GM12872 (cell line): Measurements from ENCODE around the gene POC1B.

Experiments used
- TF ChIP-seq, protein P1 (sequence below): IDR thresholded peaks from 3 replicates; pipeline ENCODE4 v1.5.1; 2011; ENCODE audit warnings: low read depth, mild to moderate bottlenecking, low read length, moderate library complexity; ENCODE audit not compliant: insufficient read depth

POC1B gene

DNA sequence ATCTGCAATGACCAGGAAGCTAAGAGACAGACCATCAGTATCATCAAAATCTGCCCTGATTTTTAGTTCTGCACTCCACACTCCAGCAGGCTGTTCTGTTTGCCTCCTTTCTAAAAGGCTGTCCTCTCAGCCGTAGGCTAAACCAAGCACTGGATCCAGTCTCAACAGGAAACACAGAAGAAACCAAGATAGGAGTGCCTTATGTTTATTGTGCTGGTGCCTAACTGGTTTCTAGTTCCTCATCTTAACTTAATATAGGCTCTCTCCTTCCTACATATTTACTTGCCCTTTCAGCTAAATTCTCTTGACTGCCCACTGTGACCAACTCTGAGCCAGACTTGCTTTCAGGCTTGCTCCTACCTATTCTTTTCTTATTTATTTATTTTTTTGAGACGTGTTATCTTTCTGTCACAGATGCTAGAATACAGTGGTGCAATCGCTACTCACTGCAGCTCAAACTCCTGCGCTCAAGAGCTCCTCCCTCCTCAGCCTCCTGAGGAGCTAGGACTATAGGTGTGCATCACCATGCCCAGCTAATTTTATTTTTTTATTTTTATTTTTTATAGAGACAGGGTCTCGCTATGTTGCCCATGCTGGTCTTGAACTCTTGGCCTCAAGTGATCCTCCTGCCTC, 32.1 kb downstream of the POC1B start:
- TF ChIP-seq, protein P1, sequence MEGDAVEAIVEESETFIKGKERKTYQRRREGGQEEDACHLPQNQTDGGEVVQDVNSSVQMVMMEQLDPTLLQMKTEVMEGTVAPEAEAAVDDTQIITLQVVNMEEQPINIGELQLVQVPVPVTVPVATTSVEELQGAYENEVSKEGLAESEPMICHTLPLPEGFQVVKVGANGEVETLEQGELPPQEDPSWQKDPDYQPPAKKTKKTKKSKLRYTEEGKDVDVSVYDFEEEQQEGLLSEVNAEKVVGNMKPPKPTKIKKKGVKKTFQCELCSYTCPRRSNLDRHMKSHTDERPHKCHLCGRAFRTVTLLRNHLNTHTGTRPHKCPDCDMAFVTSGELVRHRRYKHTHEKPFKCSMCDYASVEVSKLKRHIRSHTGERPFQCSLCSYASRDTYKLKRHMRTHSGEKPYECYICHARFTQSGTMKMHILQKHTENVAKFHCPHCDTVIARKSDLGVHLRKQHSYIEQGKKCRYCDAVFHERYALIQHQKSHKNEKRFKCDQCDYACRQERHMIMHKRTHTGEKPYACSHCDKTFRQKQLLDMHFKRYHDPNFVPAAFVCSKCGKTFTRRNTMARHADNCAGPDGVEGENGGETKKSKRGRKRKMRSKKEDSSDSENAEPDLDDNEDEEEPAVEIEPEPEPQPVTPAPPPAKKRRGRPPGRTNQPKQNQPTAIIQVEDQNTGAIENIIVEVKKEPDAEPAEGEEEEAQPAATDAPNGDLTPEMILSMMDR = no peak

DNA sequence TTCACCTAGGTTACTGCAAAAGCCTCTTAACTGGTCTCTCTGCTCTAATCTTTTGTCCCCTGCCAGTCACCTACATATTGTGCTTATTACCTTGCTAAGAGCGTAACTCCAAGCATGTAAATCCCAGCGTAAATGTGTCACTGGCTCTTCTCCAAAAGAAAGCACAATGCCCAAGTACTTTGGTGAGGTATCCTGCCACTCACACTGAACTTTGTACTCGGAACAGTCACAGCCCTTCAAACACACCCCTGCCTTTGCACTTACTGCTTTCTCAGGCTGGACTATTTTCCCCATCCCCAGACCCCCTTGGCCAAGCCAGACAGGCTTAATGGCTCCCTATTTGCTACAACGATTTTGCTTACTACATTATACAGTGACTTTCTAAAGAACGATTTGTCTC, 33.0 kb downstream of the POC1B start:
- TF ChIP-seq, protein P1 = no peak

DNA sequence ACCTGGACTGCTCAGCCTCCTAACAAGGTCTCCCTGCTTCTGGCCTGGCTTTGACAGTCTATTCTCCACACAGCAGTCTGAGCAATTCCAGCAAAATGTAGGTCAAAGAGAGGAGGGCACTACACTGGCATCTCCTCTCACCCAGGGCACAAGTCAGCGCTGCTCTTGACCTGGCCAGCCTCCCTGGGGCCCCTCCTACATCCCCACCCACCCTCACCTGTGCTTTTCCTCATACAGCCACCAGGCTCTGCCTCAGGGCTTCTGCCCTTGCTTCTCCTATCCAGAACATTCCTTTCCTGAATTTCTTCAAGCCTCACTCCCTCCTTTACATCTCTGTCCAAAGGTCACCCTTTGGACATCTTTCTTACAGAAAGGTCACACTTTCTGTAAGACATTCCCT, 34.9 kb downstream of the POC1B start:
- TF ChIP-seq, protein P1 = no peak

DNA sequence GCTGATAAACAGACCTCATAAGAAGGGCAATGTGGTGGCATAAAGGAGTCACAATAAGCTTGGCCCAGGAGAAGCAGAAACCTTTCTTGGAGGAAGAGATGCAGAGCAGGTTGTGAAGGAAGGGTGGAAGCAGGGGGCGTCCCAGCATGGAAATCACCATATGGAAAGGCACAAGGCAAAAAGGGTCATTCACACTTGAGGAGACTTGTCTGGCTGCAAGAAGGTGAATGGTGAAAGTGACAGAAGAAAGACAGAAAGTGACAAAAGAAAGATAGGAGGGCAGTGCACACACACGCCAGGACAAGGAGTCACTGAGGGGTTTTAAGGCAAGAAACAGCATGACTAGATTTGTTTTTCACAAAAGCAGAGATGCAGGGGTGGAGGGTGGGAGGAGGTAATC, 39.6 kb downstream of the POC1B start:
- TF ChIP-seq, protein P1 = no peak

DNA sequence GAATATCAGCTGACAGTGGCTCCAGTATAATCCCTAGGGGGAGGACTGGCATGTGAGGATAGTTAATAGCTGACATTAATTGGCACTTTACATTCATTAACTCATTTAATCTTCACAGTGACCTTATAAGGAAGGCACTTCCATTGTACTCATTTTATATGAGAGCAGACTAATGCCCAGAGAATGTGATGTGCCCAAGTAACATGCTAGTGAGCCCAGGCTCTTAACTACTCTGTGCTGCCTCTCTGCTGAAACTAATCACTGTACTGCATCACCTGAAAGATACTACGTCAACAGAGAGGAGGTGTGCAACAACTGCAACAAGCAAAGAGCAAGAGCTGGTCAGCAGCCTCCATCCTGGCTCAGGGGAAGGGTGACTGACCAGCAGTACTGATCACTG, 41.4 kb downstream of the POC1B start:
- TF ChIP-seq, protein P1 = no peak

DNA sequence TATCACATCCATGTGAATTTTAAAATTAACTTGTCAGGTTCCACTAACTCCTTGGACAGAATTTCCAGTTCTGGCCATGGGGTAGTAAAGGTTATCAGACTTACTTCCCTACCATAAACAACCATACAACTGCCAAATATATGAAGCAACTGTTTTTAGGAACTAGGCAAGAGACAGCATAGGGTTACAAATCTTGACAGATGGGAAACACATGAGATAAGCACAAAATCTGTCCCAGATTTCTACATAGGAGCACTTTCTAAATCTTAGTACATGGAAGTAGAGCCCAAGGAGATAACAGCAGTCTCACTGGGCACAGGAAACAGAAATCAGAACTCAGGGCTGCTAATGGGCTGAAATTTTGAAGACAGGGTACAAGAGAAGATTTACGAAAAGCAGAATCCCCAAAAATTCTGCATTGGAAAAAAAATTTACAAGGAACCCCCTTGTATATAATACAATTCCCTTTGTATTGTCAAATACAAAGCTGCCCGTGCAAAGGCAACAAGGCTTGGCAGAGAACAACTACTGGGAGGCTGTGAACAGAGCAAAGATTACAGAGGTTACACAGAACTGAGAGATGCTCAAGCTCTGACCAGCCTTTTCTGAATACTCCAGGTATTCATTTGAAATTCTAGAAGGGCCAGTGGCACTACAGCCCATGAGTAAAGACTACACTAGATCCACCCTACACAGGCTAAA, 44.5 kb downstream of the POC1B start:
- TF ChIP-seq, protein P1 = no peak

DNA sequence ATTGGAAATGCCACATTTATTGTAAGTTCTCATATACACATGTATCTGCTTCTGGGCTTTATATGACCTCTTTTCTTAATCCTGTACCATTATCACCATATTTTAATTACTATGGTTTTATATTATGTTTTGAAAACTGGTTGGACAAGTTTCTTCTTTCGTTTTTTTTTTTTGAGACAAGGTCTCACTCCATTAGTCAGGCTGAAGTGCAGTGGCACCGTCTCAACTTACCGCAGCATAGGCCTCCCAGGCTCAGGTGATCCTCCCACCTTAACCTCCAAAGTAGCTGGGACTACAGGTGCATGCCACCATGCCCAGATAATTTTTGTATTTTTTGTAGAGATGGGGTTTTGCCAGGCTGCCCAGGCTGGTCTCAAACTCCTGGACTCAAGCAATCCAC, 45.9 kb downstream of the POC1B start:
- TF ChIP-seq, protein P1 = no peak
